SU-DHL-6 (cell line): ENCODE data around the gene GCN1.

Source experiments
- H2AFZ ChIP-seq: fragments of 200-600 bp; sonication (generic); 2 replicates; pipeline ENCODE4 v1.6.1; 2014; ENCODE audit warnings: low read depth, mild to moderate bottlenecking, moderate library complexity, mixed read lengths, antibody characterized with exemption, low read length; ENCODE audit not compliant: severe bottlenecking
- H3F3A ChIP-seq: fragments of 200-600 bp; shearing (Covaris generic); 2 replicates; pipeline ENCODE4 v1.6.0; 2016; ENCODE audit warnings: antibody characterized with exemption, mild to moderate bottlenecking; ENCODE audit not compliant: insufficient read depth
- H3K27ac ChIP-seq: fragments of 200-600 bp; sonication (generic); 2 replicates; pipeline ENCODE4 v1.5.1; 2016; ENCODE audit warnings: low read depth, mild to moderate bottlenecking, low read length, moderate library complexity, mixed read lengths
- H3K27me3 ChIP-seq: fragments of 200-600 bp; sonication (generic), shearing (Covaris generic); 2 replicates; pipeline ENCODE4 v1.6.0; 2014; ENCODE audit warnings: mild to moderate bottlenecking, low read length
- H3K36me3 ChIP-seq: fragments of 200-600 bp; sonication (generic); 2 replicates; pipeline ENCODE4 v1.6.1; 2014; ENCODE audit warnings: mild to moderate bottlenecking, low read length, mixed read lengths
- H3K4me2 ChIP-seq: fragments of 300-600, 200-600 bp; shearing (Covaris generic), sonication (generic); 2 replicates; pipeline ENCODE4 v1.6.0; 2014; ENCODE audit warnings: low read length, low read depth, mild to moderate bottlenecking; ENCODE audit not compliant: poor library complexity, severe bottlenecking
- H3K4me3 ChIP-seq: fragments of 200-600 bp; sonication (generic); 2 replicates; pipeline ENCODE4 v1.5.1; 2014; ENCODE audit warnings: antibody characterized with exemption, low read length, mild to moderate bottlenecking, mixed read lengths; ENCODE audit not compliant: insufficient read depth, poor library complexity, severe bottlenecking
- H3K79me2 ChIP-seq: fragments of 200-600 bp; sonication (generic); 2 replicates; pipeline ENCODE4 v1.6.1; 2014; ENCODE audit warnings: mild to moderate bottlenecking, low read length, moderate library complexity; ENCODE audit not compliant: insufficient read depth
- H3K9ac ChIP-seq: fragments of 200-600 bp; sonication (generic); 2 replicates; pipeline ENCODE4 v1.7.0; 2014; ENCODE audit warnings: mild to moderate bottlenecking, low read length
- H3K9me2 ChIP-seq: fragments of 200-600 bp; sonication (generic); replicated peaks from 2 replicates; pipeline ENCODE4 v1.6.1; 2014; ENCODE audit warnings: low read length; ENCODE audit not compliant: insufficient read depth
- H3K9me3 ChIP-seq: fragments of 200-600 bp; sonication (generic); 2 replicates; pipeline ENCODE4 v1.6.1; 2014; ENCODE audit warnings: low read length, mixed read lengths; ENCODE audit not compliant: insufficient read depth
- H4K20me1 ChIP-seq: fragments of 200-600 bp; sonication (generic); 2 replicates; pipeline ENCODE4 v1.6.1; 2014; ENCODE audit warnings: low read depth, mild to moderate bottlenecking, antibody characterized with exemption, low read length, moderate library complexity, mixed read lengths
- CTCF ChIP-seq: fragments of 200-600 bp; sonication (generic); IDR thresholded peaks from one replicate; pipeline ENCODE4 v1.5.1; 2017; ENCODE audit warnings: antibody characterized with exemption, mild to moderate bottlenecking, low read length, moderate library complexity; ENCODE audit not compliant: insufficient read depth, poor library complexity, severe bottlenecking
- EZH2phosphoT487 ChIP-seq: fragments of 200-600 bp; sonication (generic), shearing (Covaris generic); conservative IDR thresholded peaks from 2 replicates; pipeline ENCODE4 v1.6.1; 2018; ENCODE audit warnings: mild to moderate bottlenecking, antibody characterized with exemption, low read length, moderate library complexity, mixed read lengths

Gene GCN1

GRCh38 chr12:120116441-120116791, 78.1 kb downstream of the GCN1 start, which contains the start of gene RAB35:
TSS of gene RAB35 (minus strand) at chr12:120116753. CDS start at chr12:120116650, 103 bp downstream.
- Histone ChIP-seq H4K20me1 (no peaks in the 10 kb centered on the region; the same call in 1 of the 2 replicates), H3K27me3 (no peaks in the 10 kb centered on the region), H3K9me3 (no peaks in the 10 kb centered on the region), H3K9me2 (no peaks in the 10 kb centered on the region), H2AFZ (peak within 1 kb of the TSS; percentile 58), H3K9ac (peak within 1 kb of the TSS; percentile 86), H3K4me3 (peak within 1 kb of the TSS; percentile 78), H3K79me2 (peaks cover 66% of the 10 kb centered on the region), H3K27ac (peak within 1 kb of the TSS; percentile 78), H3F3A (peaks cover 23% of the 10 kb centered on the region), H3K4me2 (peak within 1 kb of the TSS; percentile 86), H3K36me3 (peaks cover 3% of the 10 kb centered on the region; the same call in 1 of the 2 replicates)
- TF ChIP-seq EZH2phosphoT487, result no peak
- TF ChIP-seq CTCF, result no peak

DNA sequence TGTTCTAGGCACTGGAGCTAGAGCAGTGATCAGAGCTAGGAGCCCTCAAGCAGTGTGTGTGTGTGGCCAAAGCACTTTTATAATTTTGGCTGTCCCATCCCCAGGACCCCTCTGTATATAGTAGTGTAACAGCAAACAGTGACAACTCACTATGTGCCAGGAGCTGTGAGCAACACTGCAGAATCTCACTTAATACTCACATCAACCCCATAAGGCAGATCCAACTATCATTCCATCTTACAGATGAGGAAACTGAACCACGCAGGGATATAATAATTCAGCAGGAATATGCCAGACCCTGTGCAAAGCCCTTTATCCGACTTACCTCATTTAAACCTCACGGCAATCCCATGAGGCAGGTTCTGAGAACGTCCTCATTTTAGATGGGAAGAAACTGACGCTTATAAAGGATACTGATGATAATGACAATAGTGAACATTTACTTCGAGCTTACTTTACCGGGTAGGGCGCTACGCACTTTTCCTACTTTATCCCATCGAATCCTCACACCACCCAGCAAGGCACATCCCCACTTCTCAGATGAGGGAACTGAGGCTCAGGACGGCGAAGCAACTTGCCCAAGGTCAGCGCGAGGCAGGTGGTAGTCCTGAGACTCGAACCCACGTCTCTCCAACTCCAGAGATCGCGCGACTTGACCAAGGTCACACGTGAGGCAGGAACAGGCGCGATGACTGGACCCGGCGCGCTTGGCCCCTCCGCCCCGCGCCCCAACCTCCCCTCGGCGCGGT, 78.6 kb downstream of the GCN1 start:
- Histone ChIP-seq H3F3A (peaks cover 22% of the 10 kb centered on the region), H3K9me2 (no peaks in the 10 kb centered on the region), H3K27me3 (no peaks in the 10 kb centered on the region), H3K9ac (peak overlapping the region; percentile 86), H3K79me2 (peaks cover 72% of the 10 kb centered on the region), H2AFZ (no peak overlapping the region), H4K20me1 (no peaks in the 10 kb centered on the region; the same call in 1 of the 2 replicates), H3K36me3 (peaks cover 3% of the 10 kb centered on the region; the same call in 1 of the 2 replicates), H3K4me3 (peak overlapping the region; percentile 77), H3K9me3 (no peaks in the 10 kb centered on the region), H3K4me2 (peak overlapping the region; percentile 72), H3K27ac (peak overlapping the region; percentile 46)
- TF ChIP-seq EZH2phosphoT487, result no peak
- TF ChIP-seq CTCF, result no peak

- peaks cover 26% of the 10 kb centered on the region for H3F3A ChIP-seq
- H3K9ac ChIP-seq, result peak overlapping the region; percentile 86
- TF ChIP-seq EZH2phosphoT487 (no peak), CTCF (no peak)
- H4K20me1 ChIP-seq, result no peaks in the 10 kb centered on the region; the same call in 1 of the 2 replicates
- H3K9me2 ChIP-seq, result no peaks in the 10 kb centered on the region
- peak overlapping the region; percentile 77 for H3K4me3 ChIP-seq
- H3K79me2 ChIP-seq, result peaks cover 80% of the 10 kb centered on the region
- peak overlapping the region; percentile 46; the same call in 1 of the 2 replicates for H3K27ac ChIP-seq
- no peaks in the 10 kb centered on the region for H3K9me3 ChIP-seq
- H3K4me2 ChIP-seq, result peak overlapping the region; percentile 72
- no peak overlapping the region for H2AFZ ChIP-seq
- peaks cover 3% of the 10 kb centered on the region; the same call in 1 of the 2 replicates for H3K36me3 ChIP-seq
- no peaks in the 10 kb centered on the region for H3K27me3 ChIP-seq
Observed at GRCh38 chr12:120115066-120115465, 79.4 kb downstream of the GCN1 start.
